GM06990 (cell line): ENCODE measurements around the gene ATG3.
"Not testable (repeated sequence)": the region's sequence is repeated elsewhere in the genome, so short reads cannot be mapped to it uniquely, and the experiment has no call there.

Experiments
- DNase-seq: peaks from one replicate; pipeline ENCODE4 v3.0.0-alpha.2; 2011; ENCODE audit not compliant: insufficient read length; ENCODE audit errors: extremely low read depth
- H3K27me3 ChIP-seq: replicated peaks from 2 replicates; pipeline ENCODE4 v1.6.0; 2011; ENCODE audit warnings: low read length; ENCODE audit not compliant: control insufficient read depth, insufficient read depth
- H3K36me3 ChIP-seq: 2 replicates; pipeline ENCODE4 v1.5.1; 2011; ENCODE audit warnings: low read length; ENCODE audit not compliant: control insufficient read depth, insufficient read depth
- H3K4me3 ChIP-seq: replicated peaks from 2 replicates; pipeline ENCODE4 v1.5.1; 2011; ENCODE audit warnings: low read depth, mild to moderate bottlenecking, control low read depth, low read length
- TF ChIP-seq, protein P1 (sequence below): IDR thresholded peaks from 2 replicates; pipeline ENCODE4 v1.5.1; 2011; ENCODE audit warnings: low read length, control low read depth, mild to moderate bottlenecking, inconsistent platforms; ENCODE audit not compliant: insufficient read depth, poor library complexity, severe bottlenecking

Gene ATG3

DNA sequence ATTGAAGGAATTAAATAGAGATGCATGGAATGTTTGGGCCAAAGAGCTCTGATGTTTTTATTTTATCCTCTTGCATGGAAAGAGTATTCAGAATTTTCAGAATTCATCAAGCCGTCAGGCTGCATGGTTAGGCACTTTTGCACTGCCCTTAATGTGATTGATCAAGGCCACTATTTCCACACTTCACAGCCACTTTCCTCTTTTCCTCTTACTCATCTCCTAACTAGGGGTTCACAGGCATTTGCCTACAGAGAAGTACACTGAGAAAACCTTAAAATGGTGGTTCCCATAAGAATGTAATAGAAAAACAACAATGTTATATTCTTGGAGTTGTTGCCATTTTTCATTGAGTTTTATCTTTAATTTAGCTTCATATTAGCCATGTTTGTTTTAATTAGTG lies 10.9 kb upstream of the ATG3 start:
- H3K27me3 ChIP-seq = no peaks in the 10 kb centered on the region
- TF ChIP-seq, protein P1, sequence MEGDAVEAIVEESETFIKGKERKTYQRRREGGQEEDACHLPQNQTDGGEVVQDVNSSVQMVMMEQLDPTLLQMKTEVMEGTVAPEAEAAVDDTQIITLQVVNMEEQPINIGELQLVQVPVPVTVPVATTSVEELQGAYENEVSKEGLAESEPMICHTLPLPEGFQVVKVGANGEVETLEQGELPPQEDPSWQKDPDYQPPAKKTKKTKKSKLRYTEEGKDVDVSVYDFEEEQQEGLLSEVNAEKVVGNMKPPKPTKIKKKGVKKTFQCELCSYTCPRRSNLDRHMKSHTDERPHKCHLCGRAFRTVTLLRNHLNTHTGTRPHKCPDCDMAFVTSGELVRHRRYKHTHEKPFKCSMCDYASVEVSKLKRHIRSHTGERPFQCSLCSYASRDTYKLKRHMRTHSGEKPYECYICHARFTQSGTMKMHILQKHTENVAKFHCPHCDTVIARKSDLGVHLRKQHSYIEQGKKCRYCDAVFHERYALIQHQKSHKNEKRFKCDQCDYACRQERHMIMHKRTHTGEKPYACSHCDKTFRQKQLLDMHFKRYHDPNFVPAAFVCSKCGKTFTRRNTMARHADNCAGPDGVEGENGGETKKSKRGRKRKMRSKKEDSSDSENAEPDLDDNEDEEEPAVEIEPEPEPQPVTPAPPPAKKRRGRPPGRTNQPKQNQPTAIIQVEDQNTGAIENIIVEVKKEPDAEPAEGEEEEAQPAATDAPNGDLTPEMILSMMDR = no peak
- no peak overlapping the region for H3K4me3 ChIP-seq
- no peak for DNase-seq
- H3K36me3 ChIP-seq = no peaks in the 10 kb centered on the region; the same call in 1 of the 2 replicates

DNA sequence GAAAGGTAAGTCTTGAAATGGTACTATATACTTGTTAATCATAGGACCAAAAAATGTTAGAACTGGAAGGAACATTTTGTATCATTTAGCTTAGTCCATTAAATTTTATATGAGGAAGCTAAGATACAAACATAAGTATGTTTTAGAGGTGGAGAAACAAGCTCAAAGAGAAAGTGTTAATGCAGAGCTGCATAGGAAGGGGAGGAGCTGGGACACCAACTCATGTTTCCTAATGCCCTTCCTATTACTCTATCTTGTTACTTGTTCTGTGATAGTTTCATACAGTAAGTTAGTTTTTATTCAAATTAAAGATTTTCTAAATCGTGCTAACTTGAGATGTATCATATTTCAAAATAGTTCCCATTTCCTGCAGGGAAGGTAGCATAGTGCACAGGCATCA lies 7.5 kb upstream of the ATG3 start:
- no peak for DNase-seq
- Histone ChIP-seq H3K27me3 (no peaks in the 10 kb centered on the region), H3K4me3 (no peak overlapping the region), H3K36me3 (peaks cover 1% of the 10 kb centered on the region; the same call in 1 of the 2 replicates)
- TF ChIP-seq, protein P1 = no peak

DNA sequence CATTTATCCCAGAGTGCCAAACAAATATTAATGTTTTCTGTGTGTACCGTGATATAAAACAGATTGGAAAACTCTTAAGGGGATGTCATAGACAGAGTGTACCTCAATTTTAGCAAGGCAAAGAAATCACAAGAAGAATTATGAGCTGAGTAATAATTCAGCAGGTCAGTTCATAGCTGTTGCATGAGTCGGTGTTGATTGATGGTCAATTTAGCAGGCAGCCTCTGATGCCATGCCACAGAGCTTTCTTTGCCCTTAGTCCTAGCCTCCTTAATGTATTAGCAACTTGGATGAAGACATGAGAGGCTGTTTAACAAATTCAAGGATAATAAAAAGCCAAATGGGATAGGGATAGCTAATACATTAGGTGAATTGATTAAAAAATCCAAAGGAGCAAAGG lies 6.9 kb upstream of the ATG3 start:
- DNase-seq = no peak
- no peak overlapping the region for H3K4me3 ChIP-seq
- no peaks in the 10 kb centered on the region for H3K27me3 ChIP-seq
- H3K36me3 ChIP-seq = peaks cover 1% of the 10 kb centered on the region; the same call in 1 of the 2 replicates
- TF ChIP-seq, protein P1 = no peak

DNA sequence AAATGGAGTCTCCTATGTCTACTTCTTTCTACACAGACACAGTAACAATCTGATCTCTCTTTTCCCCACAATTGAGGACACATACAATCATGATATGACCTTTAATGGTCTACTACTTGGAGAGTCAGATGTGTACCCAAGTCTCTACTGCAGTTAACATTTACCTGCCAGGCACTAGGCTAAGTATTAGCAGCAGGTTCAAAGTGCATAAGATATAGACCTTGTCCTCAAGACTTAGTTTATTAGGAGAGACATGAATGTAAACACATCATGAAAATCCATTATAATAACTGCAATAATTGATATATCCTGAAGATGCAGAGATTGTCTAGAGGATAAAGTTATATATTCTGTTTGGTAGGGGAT lies 3.2 kb upstream of the ATG3 start:
- DNase-seq = no peak
- Histone ChIP-seq H3K36me3 (0 out of 2 replicates have a peak, but pooled peaks cover 1% of the 10 kb centered on the region), H3K27me3 (no peaks in the 10 kb centered on the region), H3K4me3 (no peak overlapping the region)
- TF ChIP-seq, protein P1 = no peak

DNA sequence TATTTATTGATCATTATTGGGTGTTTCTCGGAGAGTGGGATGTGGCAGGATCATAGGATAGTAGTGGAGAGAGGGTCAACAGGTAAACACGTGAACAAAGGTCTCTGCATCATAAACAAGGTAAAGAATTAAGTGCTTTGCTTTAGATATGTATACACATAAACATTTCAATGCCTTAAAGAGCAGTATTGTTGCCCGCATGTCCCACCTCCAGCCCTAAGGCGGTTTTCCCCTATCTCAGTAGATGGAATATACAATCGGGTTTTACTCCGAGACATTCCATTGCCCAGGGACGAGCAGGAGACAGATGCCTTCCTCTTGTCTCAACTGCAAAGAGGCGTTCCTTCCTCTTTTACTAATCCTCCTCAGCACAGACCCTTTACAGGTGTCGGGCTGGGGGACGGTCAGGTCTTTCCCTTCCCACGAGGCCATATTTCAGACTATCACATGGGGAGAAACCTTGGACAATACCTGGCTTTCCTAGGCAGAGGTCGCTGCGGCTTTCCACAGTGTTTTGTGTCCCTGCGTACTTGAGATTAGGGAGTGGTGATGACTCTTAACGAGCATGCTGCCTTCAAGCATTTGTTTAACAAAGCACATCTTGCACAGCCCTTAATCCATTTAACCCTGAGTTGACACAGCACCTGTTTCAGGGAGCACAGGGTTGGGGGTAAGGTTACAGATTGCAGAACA lies 2.6 kb upstream of the ATG3 start:
- H3K4me3 ChIP-seq, DNase-seq, H3K36me3 ChIP-seq, H3K27me3 ChIP-seq: not testable (repeated sequence)

DNA sequence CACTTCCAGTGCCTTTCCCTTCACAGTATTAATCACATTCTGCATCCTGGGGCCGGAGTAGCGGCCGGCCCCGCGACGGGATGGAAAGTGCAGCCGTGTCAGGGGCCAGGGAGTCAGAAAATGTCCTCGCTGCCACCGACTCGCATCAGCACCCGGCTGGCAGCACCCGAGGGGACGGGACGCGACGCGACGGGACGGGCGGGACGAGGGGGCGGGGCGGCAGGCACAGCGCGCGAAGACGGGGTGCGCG lies 353 bp downstream of the ATG3 start:
- Histone ChIP-seq H3K36me3 (peaks cover 2% of the 10 kb centered on the region; the same call in 1 of the 2 replicates), H3K4me3 (peak overlapping the region; percentile 97), H3K27me3 (no peaks in the 10 kb centered on the region)
- no peak for DNase-seq
- TF ChIP-seq, protein P1 = no peak
